ENCODE data around the gene FUT1. TPM values are rescaled to one million over a fixed set of nuclear protein-coding genes. Genes with fewer than 3 reads are reported as not detected.
"Not testable (repeated sequence)": the region's sequence is repeated elsewhere in the genome, so short reads cannot be mapped to it uniquely, and the experiment has no call there.

FUT1 gene
- total RNA-seq, 1 donor from 2014 or later, result 1.4 TPM

DNA sequence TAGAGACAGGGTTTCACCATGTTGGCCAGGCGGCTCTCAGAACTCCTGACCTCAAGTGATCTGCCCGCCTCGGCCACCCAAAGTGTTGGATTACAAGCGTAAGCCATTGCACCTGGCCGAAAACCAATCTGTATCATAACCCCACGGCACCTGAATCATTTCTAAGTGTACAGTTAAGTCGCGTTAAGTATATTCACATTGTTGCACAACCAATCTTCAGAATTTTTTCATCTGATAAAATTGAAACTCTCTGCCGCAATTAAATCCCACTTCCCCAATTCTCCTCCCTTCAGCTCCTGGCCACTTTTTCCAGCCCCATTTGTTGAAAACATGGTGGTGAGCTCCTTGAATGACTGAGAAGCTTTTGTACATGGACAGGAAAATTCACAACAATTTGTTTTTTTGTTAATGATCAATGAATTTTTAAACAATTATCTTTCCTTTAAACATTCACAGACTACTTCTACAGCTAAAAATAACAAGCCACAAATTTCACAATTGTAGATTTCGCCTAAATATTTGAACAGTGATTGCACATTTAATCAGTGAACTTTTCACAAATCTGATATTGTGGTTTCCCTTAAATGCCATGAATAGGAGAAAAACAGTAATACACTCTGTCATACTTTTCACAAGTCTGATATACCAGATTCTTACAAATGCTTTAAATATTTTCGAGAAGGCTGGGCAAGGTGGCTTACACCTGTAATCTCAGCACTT, 16.7 kb upstream of the FUT1 start:
- no peak for DNase-seq (ENCODE audit: low spot score)

DNA sequence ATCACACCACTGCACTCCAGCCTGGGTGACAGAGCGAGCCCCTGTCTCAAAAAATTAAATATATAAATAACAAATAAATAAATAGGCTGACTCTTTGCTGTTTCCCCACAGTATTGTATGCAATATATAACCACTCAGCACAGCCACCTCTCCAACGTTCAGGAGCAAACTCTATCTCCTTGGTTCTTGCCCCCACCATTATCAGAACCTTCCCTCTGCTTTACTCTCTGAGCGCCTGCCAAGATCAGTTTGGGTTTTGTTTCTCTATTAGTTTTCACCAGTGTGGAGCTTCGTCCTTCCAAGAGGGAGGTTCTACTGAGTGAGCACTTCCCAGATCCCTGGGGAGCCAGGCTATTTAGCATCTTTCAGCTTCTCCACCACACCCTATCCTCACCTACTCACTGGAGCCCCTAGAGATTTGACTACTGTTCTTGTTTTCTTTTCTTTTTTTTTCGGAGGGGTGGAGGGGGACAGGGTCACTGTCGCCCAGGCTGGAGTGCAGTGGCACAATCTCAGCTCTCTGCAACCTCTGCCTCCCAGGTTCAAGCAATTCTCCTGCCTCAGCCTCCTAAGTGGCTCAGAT, 15.8 kb upstream of the FUT1 start:
- DNase-seq (ENCODE audit: low spot score), result not testable (repeated sequence)

- not testable (repeated sequence) for DNase-seq (ENCODE audit: low spot score)
These were observed 13.4 kb upstream of the FUT1 start for GRCh38 chr19:48765816-48766215.

GRCh38 chr19:48760504-48761205, 8.2 kb upstream of the FUT1 start:
- DNase-seq (ENCODE audit: low spot score), result no peak

- no peak for DNase-seq (ENCODE audit: low spot score)
These were observed 5.3 kb upstream of the FUT1 start for GRCh38 chr19:48757741-48758144.

- DNase-seq (ENCODE audit: low spot score), result no peak
These were observed 4.7 kb upstream of the FUT1 start for GRCh38 chr19:48757089-48757675.

DNA sequence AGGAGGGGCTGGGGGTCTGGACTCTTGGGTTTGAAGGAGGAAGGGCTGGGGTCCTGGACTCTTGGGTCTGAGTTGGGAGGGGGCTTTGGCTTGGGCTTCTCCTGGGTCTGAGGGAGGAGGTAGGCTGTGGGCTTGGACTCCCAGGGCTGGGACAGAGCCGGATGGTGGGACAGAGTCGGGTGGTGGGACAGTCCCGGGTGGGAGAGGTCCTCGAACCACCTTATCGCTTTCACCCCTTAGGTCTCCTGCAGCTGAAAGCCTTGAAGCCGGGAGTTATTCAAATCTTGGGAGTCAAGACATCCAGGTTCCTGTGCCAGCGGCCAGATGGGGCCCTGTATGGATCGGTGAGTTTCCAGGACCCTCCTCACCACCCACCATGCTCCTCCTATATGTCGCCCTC, 4.2 kb upstream of the FUT1 start:
- no peak for DNase-seq (ENCODE audit: low spot score)

GRCh38 chr19:48756212-48756611, 3.8 kb upstream of the FUT1 start:
- DNase-seq (ENCODE audit: low spot score), result no peak

DNA sequence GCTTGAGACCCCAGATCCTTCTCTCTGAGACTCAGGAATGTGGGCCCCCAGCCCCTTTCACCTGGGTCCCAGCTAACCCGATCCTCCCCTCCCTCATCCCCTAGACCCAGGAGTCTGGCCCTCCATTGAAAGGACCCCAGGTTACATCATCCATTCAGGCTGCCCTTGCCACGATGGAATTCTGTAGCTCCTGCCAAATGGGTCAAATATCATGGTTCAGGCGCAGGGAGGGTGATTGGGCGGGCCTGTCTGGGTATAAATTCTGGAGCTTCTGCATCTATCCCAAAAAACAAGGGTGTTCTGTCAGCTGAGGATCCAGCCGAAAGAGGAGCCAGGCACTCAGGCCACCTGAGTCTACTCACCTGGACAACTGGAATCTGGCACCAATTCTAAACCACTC, 3.3 kb upstream of the FUT1 start:
- DNase-seq (ENCODE audit: low spot score), result no peak

- no peak for DNase-seq (ENCODE audit: low spot score)
These were observed 2.7 kb upstream of the FUT1 start, which contains the start of gene FGF21 for GRCh38 chr19:48755084-48755641. Gene FGF21, plus strand, starts transcription at chr19:48755524. Its CDS starts 713 bp downstream, at chr19:48756237.

DNA sequence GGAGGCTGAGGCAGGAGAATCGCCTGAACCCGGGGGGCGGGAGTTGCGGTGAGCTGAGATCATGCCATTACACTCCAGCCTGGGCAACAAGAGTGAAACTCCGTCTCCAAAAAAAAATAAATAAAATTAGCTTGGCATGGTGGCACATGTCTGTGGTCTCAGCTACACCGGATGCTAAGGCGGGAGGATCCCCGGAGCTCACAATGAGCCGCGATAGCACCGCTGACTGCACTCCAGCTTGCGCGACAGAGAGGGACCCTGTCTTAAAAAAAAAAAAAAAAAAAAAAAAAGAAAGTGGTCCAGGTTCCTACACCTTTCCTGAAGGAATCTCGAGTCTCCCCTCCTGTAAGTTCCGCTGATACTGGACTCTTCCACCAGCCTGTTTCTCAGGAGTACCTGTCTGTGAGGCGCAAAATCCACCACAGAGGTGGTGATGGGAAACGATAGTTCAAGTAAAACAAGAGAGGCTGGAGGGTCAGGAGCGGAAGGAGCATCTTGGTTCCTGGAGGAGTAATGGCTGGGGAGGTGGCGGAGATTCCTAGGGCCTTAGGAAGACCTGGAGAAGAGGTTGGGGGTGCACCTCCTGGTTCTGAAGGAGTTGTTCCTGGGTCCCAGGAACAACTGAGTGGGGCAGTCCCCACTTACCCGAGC, 471 bp downstream of the FUT1 start:
- no peak for DNase-seq (ENCODE audit: low spot score)

DNA sequence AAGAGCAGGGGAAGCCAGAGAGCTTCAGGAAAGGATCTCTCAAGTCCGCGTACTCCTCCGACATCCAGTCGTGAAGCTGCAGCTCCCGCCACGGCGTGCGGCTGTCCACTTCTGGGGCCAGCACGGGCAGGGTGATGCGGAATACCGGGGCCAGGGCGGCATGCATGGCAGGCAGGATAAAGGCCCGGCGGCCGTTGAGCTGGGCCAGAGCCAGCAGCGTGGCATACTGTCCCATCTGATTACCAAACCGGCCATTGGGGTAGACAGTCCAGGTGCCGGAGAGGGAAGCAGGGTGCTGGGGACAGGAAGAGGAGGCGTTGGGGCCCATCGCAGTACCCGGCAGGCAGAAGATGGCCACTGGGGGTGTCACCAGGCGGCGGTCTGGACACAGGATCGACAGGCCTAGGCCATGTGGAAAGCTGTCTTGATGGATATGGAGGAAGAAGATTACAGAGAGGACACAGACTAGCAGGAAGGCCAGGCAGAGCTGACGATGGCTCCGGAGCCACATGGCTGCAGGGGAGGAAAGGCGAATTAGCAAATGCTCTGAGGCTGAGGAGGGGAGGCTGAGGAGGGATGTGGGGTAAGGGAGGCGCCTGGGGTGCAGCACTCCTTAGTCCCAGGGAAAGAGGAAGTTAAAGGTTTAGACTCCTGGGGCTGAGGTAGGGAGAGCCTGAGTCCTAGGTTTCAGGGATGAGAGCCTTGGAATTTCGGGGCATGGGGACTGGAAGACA, 1.5 kb downstream of the FUT1 start:
- DNase-seq (ENCODE audit: low spot score), result no peak

GRCh38 chr19:48750351-48750750, 2.1 kb downstream of the FUT1 start:
- DNase-seq (ENCODE audit: low spot score), result no peak

GRCh38 chr19:48749571-48750198, 2.8 kb downstream of the FUT1 start:
- no peak for DNase-seq (ENCODE audit: low spot score)

- peak; percentile 89 for DNase-seq (ENCODE audit: low spot score)
These were observed 5.5 kb downstream of the FUT1 start, which contains the start of gene IZUMO1 for GRCh38 chr19:48746738-48747575. Gene IZUMO1, minus strand, starts transcription at chr19:48746909. Its CDS starts 1,050 bp downstream, at chr19:48745859.

- no peak for DNase-seq (ENCODE audit: low spot score)
These were observed 6.3 kb downstream of the FUT1 start for GRCh38 chr19:48746110-48746509.

DNA sequence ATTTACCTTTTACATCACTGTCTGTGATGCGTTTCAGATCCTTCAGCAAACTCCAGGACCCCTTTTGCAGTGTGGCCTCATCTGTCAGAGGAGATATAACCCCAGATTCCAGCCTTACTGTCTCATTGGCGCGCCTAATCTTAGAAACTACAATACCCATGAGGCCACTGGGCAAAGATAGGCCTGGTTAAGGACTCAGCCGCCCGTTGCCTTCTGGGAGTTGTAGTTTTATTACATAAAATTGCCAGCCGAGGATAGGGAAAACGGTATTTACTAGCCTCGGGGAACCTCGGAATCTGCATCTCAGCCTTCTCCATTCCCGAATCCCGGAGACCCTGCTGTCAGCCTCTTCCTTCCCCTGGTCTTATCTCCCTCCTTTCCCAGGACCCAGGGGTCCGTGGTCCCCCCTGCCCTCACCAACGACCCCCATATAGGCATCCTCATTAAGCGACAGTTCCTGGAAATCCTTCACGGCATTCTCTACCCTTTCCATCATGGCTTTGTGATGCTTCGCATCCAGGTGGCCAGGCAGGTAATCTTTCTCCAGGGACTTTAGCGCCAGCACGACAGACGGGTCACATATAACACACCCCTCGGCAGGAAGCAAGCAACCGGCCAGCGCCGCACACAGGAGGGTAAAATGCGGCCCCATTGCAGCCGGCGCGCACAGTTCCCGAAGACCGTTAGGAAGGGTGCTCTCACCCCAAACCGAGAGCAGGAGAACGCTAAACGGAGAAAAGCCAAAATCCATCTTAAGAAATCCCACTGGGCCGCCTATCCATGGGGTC, 7.0 kb downstream of the FUT1 start:
- DNase-seq (ENCODE audit: low spot score), result peak; percentile 65

DNA sequence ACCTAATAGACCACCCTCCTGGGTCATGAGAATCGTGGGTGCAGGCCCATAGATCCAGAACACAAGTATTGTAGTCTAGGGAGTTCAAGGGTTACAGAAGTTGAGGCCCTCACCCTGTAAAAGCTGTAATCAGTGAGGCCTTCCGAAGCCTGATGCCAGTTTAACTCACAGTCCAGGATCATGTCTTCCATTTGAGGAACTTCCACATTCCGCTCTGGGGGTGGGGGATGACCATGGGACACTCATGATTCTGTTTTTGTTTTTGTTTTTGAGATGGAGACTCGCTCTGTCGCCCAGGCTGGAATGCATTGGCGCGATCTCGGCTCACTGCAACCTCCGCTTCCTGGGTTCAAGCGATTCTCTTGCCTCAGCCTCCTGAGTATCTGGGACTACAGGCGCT, 10.3 kb downstream of the FUT1 start:
- DNase-seq (ENCODE audit: low spot score), result no peak

Data from umbilical cord (tissue), 2 donors.